Brain pericyte (primary cell): ENCODE results near the gene CDH4.

Experiments used
- DNase-seq: peaks from one replicate; pipeline ENCODE4 v3.0.0-alpha.2; 2012; ENCODE audit warnings: low read depth, low spot score

CDH4 gene

DNA sequence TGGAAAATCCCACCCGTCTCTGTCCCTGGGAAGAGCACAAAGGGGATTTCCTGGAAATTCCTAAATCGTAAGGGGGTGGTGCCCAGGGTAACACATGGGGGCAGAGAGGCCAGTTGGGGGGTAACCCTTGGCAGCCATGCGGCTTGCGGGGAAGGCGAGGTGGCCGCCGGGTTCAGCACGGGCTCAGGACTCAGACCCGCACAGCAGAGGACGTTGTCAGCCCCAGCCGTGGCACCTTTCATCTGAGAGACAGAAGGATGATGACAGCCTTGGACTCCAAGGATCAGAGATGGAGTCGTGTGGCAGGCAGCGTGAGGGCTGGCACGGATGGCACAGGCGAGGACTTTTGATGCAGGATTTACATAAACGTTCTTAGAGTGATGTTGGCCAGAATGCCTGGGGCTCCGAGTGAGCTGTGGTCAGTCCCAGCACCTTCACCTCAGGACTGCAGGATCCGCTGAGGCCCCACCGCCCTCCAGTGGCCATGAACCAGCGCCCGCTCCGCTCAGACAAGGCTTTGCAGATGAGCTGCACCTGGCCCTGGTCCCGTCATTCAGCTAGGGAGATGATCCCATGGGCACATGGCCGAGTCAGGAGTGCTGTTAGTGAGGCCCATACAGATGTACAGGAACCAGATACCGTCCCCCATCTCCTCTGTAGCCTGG is 623.3 kb downstream of the CDH4 start:
- DNase-seq: no peak

DNA sequence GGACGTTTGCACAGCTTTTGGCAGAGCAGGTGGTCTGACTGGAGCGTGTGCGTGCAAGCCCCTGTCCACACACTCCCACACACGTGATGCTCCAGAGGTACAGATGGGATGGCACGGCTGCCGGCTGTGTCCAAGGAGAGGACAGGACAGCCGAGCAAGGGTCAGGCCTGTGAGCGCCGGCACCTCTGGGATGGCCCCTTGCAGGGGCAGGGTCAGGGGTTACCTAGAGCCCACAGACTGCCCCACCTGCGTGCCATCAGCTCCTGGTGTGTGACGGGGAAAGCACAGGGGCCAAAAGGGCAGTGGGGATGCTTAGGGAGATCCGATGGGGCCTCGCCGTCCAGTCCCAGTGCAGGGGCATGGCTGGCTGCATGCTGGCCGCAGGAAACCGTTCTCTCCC is 623.9 kb downstream of the CDH4 start:
- no peak for DNase-seq

DNA sequence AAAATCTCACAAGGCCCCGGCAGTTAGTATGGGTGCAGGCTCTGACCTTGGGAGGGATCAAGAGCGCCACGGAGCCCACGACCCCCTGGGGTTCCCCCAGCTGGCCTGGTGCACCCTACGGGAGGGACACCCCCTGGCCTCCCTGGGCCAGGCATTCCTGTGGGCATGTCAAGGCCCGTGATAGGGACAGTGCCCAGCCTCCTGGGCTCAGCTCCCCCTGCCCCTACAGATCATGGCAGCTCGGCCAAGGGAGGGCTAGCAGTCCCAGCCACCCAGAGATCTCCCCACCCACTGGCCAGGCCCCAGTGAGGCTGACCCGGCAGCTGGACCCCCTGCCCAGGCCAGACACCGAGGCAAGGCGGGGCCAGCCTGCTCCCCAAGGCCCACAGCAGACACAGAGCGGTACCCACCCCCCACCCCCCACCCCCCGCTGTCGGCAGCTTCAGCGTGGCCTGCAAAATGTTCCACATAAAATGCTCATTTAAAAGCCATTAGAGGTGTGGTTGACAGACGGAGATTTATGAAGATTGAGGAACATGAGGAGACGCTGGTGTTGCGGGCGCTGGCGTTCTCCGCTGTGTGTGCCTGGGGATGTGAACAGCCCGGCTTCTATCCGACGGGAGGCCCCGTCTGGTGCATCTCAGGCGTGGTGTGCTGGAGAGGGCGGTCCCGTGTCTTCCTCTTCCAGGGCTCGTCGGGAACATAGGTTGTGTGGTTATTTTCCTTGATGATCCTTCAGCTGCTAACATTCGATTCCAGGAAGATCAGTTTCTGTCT is 625.1 kb downstream of the CDH4 start:
- no peak for DNase-seq

GRCh38 chr20:61877776-61878477 is 625.9 kb downstream of the CDH4 start:
- no peak for DNase-seq

GRCh38 chr20:61878478-61879302 is 626.6 kb downstream of the CDH4 start:
- no peak for DNase-seq

DNA sequence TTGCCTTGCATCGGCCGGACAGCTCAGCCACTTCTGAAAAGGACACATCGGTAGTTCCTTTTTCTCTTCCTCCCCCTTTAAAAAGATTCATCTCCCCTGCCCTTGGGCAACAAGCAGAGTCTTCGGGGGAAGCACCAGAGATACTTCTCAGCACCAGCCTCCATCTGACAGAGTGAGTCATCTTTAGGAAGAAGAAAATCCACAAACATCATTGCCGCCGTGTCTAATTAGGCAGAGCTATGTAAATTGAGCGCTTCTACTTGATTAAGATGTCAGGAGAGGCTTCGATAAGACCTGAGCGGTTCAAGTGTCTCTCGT is 627.2 kb downstream of the CDH4 start:
- DNase-seq: no peak

DNA sequence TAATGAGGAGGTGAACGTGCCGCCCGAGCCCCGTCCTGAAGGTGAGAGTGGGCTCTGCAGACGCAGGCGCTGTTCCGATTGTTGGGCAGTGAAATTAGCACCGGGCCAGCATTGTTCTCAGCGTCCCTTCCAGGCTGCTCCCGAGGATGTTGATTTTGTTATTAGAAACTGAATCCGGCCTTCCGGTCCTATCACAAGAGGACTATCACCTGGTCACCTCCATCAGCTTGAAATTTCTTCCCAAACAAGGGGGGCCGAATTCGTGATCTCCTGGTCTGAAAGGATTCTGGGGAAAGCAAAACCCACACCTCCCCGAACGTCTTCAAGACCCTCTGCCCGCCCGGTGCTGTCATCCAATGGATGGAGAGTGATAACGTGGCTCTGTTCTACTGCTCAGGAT is 627.6 kb downstream of the CDH4 start:
- DNase-seq: no peak

DNA sequence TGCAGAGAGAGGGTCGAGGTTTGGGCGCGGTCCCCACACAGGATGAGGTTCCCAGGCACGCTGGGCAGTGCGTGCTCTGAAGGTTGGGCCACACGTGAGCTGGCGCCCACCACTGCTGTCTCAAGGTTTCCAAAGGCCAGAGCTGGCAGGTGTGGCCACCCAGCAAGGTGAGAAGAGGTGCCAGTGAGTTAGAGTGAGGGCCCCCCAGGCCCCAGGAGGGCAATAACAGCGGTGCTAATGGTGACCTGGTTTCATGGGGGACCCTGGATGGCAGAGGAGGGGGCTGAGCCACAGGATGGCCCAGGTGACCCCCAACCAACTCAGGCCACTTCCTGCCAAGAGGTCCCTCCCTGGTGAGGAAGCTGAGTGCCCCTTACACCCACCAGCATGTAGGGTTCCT is 628.6 kb downstream of the CDH4 start:
- no peak for DNase-seq

DNA sequence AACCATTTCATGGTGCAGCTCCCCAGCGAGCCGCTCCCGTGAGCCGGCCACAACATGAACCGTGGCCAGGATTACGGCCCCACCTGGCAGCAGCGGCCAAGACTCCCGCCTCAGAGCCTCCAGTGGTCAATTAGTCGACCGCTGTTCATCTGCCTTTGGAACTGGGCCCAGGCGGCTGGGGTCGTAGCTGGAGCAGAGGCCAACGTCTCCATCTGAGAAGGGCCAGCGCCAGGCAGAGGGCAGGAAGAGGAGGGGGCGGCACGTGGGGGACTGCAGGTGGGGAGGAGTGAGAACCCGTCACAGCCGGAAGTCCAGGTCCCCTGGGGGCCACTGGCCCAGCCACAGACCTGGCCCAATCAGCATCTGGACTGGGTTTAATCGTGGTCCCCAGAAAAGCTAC is 629.4 kb downstream of the CDH4 start:
- no peak for DNase-seq

DNA sequence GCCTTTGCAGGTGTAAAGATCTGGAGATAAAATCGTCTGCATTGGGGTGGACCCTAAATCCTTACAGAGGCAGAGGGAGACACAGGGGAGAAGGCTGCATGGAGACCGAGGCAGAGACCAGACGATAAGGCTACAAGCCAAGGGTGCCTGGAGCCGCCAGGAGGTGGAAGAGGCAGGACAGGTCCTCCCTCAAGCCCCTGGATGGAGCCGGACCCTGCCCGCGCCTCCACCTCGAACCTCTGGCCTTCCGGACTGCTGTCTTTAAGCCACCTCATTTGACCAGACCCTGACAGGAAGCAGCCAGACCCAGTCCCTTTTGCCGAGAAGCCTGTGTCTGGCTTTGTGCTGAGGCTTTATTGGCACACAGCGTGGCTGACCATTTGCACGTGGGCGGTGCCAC is 629.8 kb downstream of the CDH4 start:
- DNase-seq: no peak

DNA sequence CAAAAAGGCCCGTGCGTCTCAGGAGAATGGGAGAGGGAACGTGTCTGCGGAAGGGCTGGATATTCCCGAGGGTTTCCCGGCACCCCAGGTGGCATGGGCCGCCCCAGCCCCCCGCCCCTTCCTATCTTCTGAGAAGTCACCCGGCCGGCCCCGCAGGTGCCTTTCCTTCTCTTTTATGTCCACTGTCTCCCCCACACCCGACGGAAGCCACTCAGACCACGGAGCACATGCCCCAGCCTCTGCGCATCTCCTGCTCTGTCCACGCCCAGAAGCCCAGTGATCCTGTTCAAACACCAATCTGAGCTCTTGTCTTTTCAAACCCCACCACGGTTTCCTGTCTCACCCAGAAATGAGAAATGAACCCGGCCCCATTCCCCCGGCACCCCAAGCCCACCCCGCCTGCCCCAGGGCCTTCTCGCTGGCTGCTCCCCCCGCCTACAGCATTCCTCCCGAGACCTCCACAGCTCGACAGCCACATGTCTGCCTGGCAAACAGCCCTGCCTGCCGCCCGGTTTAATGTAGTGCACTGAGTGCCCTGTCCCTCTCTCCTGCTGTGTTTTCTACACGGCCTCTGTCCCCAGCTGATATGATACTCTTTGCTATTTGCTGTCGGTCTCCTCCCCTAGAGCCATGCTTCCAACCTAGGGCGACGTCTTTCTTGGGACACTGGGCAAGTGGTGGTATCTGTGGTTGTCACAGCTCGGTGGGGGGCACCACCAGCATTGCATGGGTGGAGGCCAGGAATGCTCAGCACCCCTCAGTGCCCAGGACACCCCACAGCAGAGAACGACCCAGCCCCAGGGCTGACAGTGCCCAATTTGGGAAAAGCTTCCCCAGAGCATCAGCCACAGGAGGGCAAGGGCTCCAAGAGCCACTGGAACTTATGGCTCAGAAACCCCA is 630.9 kb downstream of the CDH4 start:
- no peak for DNase-seq

DNA sequence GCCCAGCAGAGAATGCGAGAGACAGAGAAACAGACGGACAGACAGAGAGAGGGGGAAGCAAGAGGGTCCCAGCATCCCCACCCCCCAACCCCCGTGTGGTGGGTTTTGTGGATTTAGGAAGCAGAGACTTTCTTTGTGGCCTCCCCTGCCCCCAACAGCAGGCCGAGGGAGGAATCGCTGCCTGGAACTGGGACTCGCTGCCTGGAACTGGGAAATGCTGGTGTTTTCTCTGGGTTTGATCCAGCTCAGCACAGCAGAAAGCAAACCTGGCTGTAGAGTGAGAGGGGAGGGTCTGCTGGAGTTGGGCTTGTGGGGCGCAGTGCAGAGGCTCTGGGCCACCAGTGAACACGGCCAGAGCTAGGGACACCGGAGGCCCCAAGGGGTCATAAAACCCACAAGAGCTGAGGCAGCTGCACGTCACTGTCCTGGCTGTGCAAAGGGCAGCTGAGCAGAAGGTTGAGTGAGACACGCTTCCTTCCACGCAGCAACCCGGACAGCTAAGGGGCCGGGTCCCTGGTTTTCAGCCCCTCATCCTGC is 631.9 kb downstream of the CDH4 start:
- no peak for DNase-seq

DNA sequence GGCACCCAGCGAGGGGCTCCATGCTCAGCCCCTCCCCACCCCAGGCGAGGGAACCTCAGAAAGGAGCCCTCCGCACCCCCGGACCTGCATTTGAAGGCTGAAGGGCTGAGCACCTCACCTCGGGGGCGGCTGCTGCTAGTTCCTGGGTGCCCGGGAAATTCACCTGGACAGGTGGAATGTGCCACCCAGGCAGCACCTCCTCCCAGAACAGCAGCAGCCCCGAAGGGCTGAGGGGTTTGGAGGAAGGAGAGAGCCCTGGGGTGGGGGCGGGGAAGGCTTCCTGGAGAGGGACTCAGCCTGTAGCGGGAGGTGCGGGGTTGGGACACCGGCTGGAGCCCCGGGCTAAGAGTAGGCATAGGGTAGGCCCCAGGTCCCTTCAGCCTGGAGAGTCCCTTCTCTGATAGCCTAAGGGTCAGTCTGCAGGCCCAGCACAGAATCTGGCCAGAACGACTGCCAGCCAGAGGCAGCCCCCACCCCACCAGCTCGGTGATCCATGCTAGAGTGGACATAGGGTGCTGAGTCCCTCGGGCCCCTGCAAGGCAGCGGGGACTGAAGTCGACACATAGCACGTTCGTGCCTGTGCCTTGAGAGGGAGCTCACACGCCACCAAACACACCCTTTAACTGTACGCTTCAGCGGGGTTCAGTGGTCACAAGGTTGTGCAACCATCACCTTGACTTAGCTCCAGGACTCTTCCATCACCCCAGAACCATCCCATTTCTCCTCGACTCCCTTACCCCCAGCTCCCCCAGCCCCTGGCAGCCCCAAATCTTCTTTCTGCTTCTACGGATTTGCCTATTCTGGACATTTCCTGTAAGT is 632.7 kb downstream of the CDH4 start:
- DNase-seq: no peak

DNA sequence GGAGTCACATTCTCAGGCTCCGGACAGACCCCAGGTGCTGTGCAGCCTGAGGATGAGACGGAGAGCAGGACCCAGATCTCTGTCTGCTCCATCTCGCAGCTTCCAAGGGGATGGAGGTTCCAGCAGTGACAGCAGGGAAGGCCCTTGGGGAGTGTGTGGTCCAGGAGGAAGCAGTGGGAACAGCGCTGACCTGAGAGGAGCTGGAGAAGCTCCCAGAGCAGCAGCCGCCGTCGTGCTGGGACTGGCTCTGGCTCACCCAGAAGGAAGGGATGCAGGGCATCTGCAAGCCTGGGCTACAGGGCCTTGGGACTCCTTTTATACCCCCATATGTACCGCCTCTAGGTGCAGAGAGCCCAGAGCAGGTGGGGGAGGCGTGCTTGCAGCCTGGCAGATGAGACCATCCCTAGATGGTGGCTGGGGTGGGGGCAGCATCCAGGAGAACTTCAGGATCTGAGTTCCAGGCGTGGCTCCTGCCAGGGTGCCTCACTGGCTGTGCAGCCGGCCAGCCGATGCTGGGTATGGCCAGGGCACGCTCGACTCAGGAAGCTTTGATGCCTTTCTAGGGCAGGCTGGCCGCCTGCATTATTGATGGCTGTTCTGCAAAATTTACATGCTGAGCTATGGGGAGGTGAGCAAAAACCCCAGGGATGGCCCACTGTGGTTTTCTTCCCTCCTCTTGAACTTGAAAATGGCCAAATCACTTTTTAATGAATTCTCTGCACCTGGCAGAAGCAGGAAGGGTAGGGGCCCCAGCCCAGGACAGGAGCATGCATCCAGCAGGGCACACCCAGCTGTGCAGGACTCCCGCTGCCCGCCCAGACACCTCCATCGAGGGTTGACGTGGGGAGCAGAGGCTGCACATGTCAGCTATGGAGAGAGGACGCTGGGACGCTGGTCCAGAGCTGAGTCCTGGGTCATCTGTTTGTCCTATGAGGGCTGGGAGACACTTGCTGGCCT is 634.0 kb downstream of the CDH4 start:
- DNase-seq: no peak

- no peak for DNase-seq
Observed at GRCh38 chr20:61886721-61887595, 634.9 kb downstream of the CDH4 start.

DNA sequence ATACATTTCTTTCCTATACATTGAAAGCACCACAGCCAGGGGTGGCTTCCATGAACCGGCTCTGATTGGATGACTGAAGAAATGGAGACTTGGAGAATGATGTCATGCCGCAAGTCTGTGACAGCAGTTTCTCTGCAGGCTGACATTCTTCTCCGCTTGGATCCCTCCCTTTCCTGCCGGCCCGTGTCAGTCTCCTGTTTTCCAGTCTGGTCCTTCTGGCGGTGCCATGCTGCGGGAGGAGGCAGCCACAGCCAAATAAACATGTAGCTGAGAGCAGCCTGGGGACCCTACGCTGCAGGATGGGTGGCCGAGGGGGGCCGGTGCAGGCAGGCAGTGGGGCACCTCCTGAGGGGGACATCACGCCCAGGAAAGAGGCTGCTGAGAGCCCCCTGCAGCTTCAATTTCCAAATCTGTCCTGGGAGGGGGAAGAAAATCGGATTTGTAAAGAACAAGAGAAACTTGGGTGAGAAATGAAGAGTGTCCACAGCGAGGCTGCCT is 635.6 kb downstream of the CDH4 start:
- DNase-seq: no peak

- DNase-seq: no peak
Observed at GRCh38 chr20:61888101-61888865, 636.2 kb downstream of the CDH4 start.
